ENCODE data around the gene OR2A2.

The OR2A2 gene

GRCh38 chr7:144144426-144144825 is 35.0 kb downstream of the OR2A2 start:
- FAIRE-seq (no peak), DNase-seq (ENCODE audit: insufficient read length) (no peak)
- TF ChIP-seq POLR2AphosphoS5 (IDR thresholded peaks at IDR 0.05; ENCODE audit: low read depth, low read length) (no peak), TAF1 (IDR thresholded peaks at IDR 0.05; ENCODE audit: borderline replicate concordance, low read depth, low read length) (no peak), POLR2A (IDR thresholded peaks at IDR 0.05; ENCODE audit: low read depth, low read length) (no peak)

- TF ChIP-seq POLR2A (IDR thresholded peaks at IDR 0.05; ENCODE audit: low read depth, low read length) (no peak), TAF1 (IDR thresholded peaks at IDR 0.05; ENCODE audit: borderline replicate concordance, low read depth, low read length) (no peak), POLR2AphosphoS5 (IDR thresholded peaks at IDR 0.05; ENCODE audit: low read depth, low read length) (no peak)
- FAIRE-seq (no peak), DNase-seq (ENCODE audit: insufficient read length) (no peak)
Observed at GRCh38 chr7:144148224-144148827, 38.9 kb downstream of the OR2A2 start.

GRCh38 chr7:144158861-144159260 is 49.5 kb downstream of the OR2A2 start:
- TF ChIP-seq POLR2A (IDR thresholded peaks at IDR 0.05; ENCODE audit: low read depth, low read length): no peak
- no peak for DNase-seq (ENCODE audit: insufficient read length)
- FAIRE-seq: no peak

All from GM12892 (cell line).